Measurements from ENCODE around the gene XPNPEP1.

DNA sequence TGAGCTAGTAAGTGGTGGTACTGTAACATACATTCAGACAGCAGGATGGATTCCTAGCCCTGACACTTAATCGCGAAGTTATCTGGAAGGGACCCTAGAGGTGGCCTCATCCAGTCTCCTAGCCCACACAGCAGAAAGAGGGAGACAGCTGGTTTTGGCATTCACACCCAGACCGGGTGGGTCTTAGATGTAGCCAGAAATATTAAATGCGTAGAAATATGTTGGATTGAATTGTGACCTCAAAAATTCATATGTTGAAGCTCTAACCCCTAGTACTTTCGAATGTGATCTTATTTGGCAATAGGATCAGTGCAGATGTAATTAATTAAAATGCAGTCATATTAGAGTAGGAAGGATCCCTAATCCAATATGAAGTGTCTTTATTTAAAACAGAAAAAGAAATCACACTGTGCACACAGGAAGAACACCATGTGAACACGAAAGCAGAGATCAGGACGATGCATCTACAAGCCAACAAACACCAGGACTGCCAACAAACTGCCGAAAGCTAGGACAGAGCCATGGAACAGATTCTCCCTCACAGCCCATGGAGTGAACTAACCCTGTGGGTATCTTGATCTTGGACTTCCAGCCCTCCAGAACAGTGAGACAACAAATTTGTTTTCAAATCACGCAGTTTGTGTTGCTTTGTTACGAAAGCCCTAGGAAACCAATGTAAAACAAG, 2.9 kb upstream of the XPNPEP1 start:
- TF ChIP-seq CTCF (IDR thresholded peaks at IDR 0.05; ENCODE audit: insufficient read depth, low read length, poor library complexity, severe bottlenecking) (no peak), EZH2phosphoT487 (conservative IDR thresholded peaks at IDR 0.05; ENCODE audit: low read length) (no peak)

Measured in SU-DHL-6 (cell line).